VCaP (cell line): ENCODE data around the gene TMEM123.
"Not testable (repeated sequence)": the region's sequence is repeated elsewhere in the genome, so short reads cannot be mapped to it uniquely, and the experiment has no call there.

Experiments
- H3K27ac ChIP-seq: fragments of 450-650 bp; 2 replicates; pipeline ENCODE4 v1.5.1; 2017
- CTCF ChIP-seq: fragments of 450-650 bp; conservative IDR thresholded peaks from 2 replicates; pipeline ENCODE4 v1.5.1; 2017; ENCODE audit warnings: mild to moderate bottlenecking, moderate library complexity

The TMEM123 gene

GRCh38 chr11:102438311-102439062 is 14.1 kb downstream of the TMEM123 start:
- TF ChIP-seq CTCF, result no peak

GRCh38 chr11:102437727-102438126 is 14.8 kb downstream of the TMEM123 start:
- H3K27ac ChIP-seq, result no peak overlapping the region
- no peak for TF ChIP-seq CTCF

More at GRCh38 chr11:102438311-102439062, 14.1 kb downstream of the TMEM123 start:
- H3K27ac ChIP-seq, result no peak overlapping the region

GRCh38 chr11:102436976-102437375 is 15.6 kb downstream of the TMEM123 start:
- no peak for TF ChIP-seq CTCF
- H3K27ac ChIP-seq, result no peak overlapping the region

GRCh38 chr11:102436561-102436960 is 16.0 kb downstream of the TMEM123 start:
- H3K27ac ChIP-seq, result no peak overlapping the region
- no peak for TF ChIP-seq CTCF

GRCh38 chr11:102435688-102436087 is 16.9 kb downstream of the TMEM123 start:
- no peak overlapping the region for H3K27ac ChIP-seq
- TF ChIP-seq CTCF, result no peak

- H3K27ac ChIP-seq, result not testable (repeated sequence)
Observed at GRCh38 chr11:102433571-102433970, 19.0 kb downstream of the TMEM123 start.

- H3K27ac ChIP-seq, result not testable (repeated sequence)
Observed at GRCh38 chr11:102432560-102432959, 20.0 kb downstream of the TMEM123 start.

GRCh38 chr11:102431404-102431803 is 21.2 kb downstream of the TMEM123 start:
- no peak overlapping the region for H3K27ac ChIP-seq
- TF ChIP-seq CTCF, result no peak
